Panc1 (cell line): ENCODE data around the gene NTMT1. TPM values are rescaled to one million over a fixed set of nuclear protein-coding genes. Genes with fewer than 3 reads are reported as not detected.

Source experiments
- ATAC-seq: fragments of 200-7000 bp; cut with Tn5 transposase; 2 replicates; pipeline ENCODE4 v1.9.1; 2020; ENCODE audit warnings: mild to moderate bottlenecking, moderate library complexity
- BruUV-seq: library from RNA; stranded (reverse); fragments of 400-500 nt; replicated peaks from 2 replicates; lab custom pipeline; 2021; lab: Mats Ljungman, UMichigan
- CTCF ChIA-PET: fragments of 300-600 bp; sonication (Branson Sonifier 250); formaldehyde crosslinking; loops from one replicate; lab custom pipeline; 2022; ENCODE audit warnings: antibody characterized with exemption; lab: Charles Lee
- POLR2A ChIA-PET: fragments of 300-600 bp; sonication (Branson Sonifier 250); formaldehyde crosslinking; loops from one replicate; lab custom pipeline; 2022; ENCODE audit warnings: antibody characterized with exemption; lab: Charles Lee
- DNase-seq: peaks from one replicate; pipeline ENCODE4 v3.0.0-alpha.2; 2010; ENCODE audit warnings: low read depth, low spot score
- H3K27ac ChIP-seq: 2 replicates; pipeline ENCODE4 v1.5.1; 2011; ENCODE audit warnings: mild to moderate bottlenecking, low read length, inconsistent platforms
- H3K27me3 ChIP-seq: fragments of 200-500 bp; sonication (Bioruptor generic); 2 replicates; pipeline ENCODE4 v1.6.0; 2014; ENCODE audit warnings: low read length, inconsistent platforms; ENCODE audit not compliant: control insufficient read depth, insufficient read depth
- H3K36me3 ChIP-seq: fragments of 200-500 bp; sonication (Bioruptor generic); 2 replicates; pipeline ENCODE4 v1.5.1; 2014; ENCODE audit warnings: inconsistent platforms, mild to moderate bottlenecking, low read length, moderate library complexity; ENCODE audit not compliant: control insufficient read depth, insufficient read depth
- H3K4me1 ChIP-seq: 2 replicates; pipeline ENCODE4 v1.5.1; 2011; ENCODE audit warnings: inconsistent platforms, mild to moderate bottlenecking, low read length, moderate library complexity; ENCODE audit not compliant: control insufficient read depth, insufficient read depth
- H3K4me3 ChIP-seq, 2 experiments: 2 replicates each; pipeline ENCODE4 v1.5.1; 2011 to 2012; ENCODE audit warnings: low read depth in 2 of 2, low read length in 2 of 2, mild to moderate bottlenecking in 2 of 2, inconsistent platforms in 1 of 2, moderate library complexity in 1 of 2
- H3K9me3 ChIP-seq: fragments of 200-500 bp; sonication (Bioruptor generic); 2 replicates; pipeline ENCODE4 v1.5.1; 2014; ENCODE audit warnings: low read depth, mild to moderate bottlenecking, inconsistent platforms, low read length, moderate library complexity; ENCODE audit not compliant: control insufficient read depth, insufficient read depth
- POLR2AphosphoS5 ChIP-seq: IDR thresholded peaks from 2 replicates; pipeline ENCODE4 v1.6.1; 2012; ENCODE audit warnings: mild to moderate bottlenecking, low read depth, low read length, moderate library complexity
- SIN3A ChIP-seq: IDR thresholded peaks from 2 replicates; pipeline ENCODE4 v1.6.1; 2012; ENCODE audit warnings: low read depth, mild to moderate bottlenecking, low read length, moderate library complexity, borderline replicate concordance; ENCODE audit not compliant: insufficient read depth
- TCF7L2 ChIP-seq: IDR thresholded peaks from 2 replicates; pipeline ENCODE4 v1.6.1; 2011; ENCODE audit warnings: mild to moderate bottlenecking, low read depth, low read length, inconsistent platforms
- in situ Hi-C: cut with HindIII; loops from 2 replicates; pipeline ENCODE4 v1.10.0; 2016; ENCODE audit warnings: low sequenced_read_pairs, low pct_unique_long_range_greater_than_20kb
- intact Hi-C: fragments of 100-400 bp; cut with micrococcal nuclease; formaldehyde crosslinking; loops from one replicate; pipeline ENCODE4 v1.10.0; 2022; ENCODE audit not compliant: unreplicated experiment
- total RNA-seq: library from RNA; stranded (reverse); gene quantifications from one replicate; pipeline ENCODE4 v1.2.1, GENCODE V29; 2021; ENCODE audit not compliant: unreplicated experiment
- TF ChIP-seq, protein P1 (sequence below): fragments of 450-650 bp; IDR thresholded peaks from 2 replicates; pipeline ENCODE4 v1.5.1; 2017; ENCODE audit warnings: mild to moderate bottlenecking
- TF ChIP-seq, protein P2 (sequence below), 2 experiments: IDR thresholded peaks; 2 replicates each; pipeline ENCODE4 v1.6.1; 2011 to 2012; ENCODE audit warnings: low read depth in 2 of 2, control low read depth in 1 of 2, low read length in 1 of 2, mild to moderate bottlenecking in 1 of 2, moderate library complexity in 1 of 2; ENCODE audit not compliant: insufficient read depth in 1 of 2

The NTMT1 gene
- total RNA-seq, 1 experiment from 2014 or later: 47.5 TPM

DNA sequence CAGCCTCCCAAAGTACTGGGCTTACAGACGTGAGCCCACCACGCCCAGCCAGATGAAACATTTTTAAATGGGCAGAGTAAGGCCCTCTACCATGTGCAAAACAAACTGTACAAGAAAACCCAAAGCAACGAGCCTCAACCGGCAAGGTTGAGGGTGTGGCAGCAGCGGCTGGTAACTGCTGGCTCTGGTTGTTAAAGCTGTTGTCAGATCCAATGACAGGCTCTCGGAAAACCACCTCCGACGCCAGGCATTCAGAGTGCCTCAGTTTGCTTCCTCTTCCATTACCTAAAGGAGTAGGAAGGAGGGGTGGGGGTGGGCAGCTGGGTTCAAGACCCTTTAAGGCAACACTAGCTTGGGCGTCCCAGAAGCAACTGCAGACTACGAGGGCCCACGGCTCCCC lies 18.4 kb downstream of the NTMT1 start:
- H3K9me3 ChIP-seq: no peaks in the 10 kb centered on the region
- intact Hi-C loops (loop anchor here (5.0 kb wide), 2 partner anchors 73 to 138 kb away; no protein-coding TSS in a partner anchor), in situ Hi-C loops (no loop called here)
- no peak for ATAC-seq
- H3K4me1 ChIP-seq: no peaks in the 10 kb centered on the region
- H3K27ac ChIP-seq: no peak overlapping the region
- POLR2A ChIA-PET: no interaction called here
- no TSS peak for BruUV-seq
- TF ChIP-seq, protein P1, sequence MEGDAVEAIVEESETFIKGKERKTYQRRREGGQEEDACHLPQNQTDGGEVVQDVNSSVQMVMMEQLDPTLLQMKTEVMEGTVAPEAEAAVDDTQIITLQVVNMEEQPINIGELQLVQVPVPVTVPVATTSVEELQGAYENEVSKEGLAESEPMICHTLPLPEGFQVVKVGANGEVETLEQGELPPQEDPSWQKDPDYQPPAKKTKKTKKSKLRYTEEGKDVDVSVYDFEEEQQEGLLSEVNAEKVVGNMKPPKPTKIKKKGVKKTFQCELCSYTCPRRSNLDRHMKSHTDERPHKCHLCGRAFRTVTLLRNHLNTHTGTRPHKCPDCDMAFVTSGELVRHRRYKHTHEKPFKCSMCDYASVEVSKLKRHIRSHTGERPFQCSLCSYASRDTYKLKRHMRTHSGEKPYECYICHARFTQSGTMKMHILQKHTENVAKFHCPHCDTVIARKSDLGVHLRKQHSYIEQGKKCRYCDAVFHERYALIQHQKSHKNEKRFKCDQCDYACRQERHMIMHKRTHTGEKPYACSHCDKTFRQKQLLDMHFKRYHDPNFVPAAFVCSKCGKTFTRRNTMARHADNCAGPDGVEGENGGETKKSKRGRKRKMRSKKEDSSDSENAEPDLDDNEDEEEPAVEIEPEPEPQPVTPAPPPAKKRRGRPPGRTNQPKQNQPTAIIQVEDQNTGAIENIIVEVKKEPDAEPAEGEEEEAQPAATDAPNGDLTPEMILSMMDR: no peak
- no peak for TF ChIP-seq TCF7L2
- TF ChIP-seq SIN3A: no peak
- TF ChIP-seq, protein P2, sequence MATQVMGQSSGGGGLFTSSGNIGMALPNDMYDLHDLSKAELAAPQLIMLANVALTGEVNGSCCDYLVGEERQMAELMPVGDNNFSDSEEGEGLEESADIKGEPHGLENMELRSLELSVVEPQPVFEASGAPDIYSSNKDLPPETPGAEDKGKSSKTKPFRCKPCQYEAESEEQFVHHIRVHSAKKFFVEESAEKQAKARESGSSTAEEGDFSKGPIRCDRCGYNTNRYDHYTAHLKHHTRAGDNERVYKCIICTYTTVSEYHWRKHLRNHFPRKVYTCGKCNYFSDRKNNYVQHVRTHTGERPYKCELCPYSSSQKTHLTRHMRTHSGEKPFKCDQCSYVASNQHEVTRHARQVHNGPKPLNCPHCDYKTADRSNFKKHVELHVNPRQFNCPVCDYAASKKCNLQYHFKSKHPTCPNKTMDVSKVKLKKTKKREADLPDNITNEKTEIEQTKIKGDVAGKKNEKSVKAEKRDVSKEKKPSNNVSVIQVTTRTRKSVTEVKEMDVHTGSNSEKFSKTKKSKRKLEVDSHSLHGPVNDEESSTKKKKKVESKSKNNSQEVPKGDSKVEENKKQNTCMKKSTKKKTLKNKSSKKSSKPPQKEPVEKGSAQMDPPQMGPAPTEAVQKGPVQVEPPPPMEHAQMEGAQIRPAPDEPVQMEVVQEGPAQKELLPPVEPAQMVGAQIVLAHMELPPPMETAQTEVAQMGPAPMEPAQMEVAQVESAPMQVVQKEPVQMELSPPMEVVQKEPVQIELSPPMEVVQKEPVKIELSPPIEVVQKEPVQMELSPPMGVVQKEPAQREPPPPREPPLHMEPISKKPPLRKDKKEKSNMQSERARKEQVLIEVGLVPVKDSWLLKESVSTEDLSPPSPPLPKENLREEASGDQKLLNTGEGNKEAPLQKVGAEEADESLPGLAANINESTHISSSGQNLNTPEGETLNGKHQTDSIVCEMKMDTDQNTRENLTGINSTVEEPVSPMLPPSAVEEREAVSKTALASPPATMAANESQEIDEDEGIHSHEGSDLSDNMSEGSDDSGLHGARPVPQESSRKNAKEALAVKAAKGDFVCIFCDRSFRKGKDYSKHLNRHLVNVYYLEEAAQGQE (IDR thresholded peaks at IDR 0.05; ENCODE audit: insufficient read depth in 1 of 2, low read depth in 2 of 2, low read length in 1 of 2): no peak
- no peak for TF ChIP-seq POLR2AphosphoS5
- no peaks in the 10 kb centered on the region for H3K27me3 ChIP-seq
- DNase-seq: no peak
- H3K36me3 ChIP-seq: no peaks in the 10 kb centered on the region; the same call in 1 of the 2 replicates
- H3K4me3 ChIP-seq: no peak overlapping the region
- CTCF ChIA-PET: interaction anchor here (0.7 kb wide), 1 partner anchor 13 kb away, joined by 3 read pairs; no protein-coding TSS in a partner anchor

DNA sequence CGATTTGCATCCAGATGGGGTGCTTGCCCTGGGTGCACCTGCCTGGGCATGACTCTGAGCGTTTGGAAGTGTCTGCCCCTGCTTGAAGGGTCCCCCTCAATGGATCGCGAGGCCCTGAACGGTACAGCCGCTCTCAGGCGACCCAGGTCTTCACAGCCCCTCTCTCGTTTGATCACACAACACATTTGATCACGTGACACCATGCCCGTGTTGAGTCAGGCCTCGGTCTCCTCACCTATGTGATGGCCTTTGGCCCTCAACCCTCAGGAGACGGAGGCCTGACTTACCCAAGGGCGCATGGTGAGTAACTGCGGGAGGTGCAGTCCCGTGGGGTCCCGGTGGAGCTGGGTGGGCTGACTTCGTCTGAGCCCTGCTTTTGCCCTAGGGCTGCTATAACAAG lies 18.9 kb downstream of the NTMT1 start:
- Histone ChIP-seq H3K4me1 (no peaks in the 10 kb centered on the region), H3K27ac (no peak overlapping the region), H3K27me3 (no peaks in the 10 kb centered on the region), H3K36me3 (no peaks in the 10 kb centered on the region; the same call in 1 of the 2 replicates), H3K4me3 (no peak overlapping the region), H3K9me3 (no peaks in the 10 kb centered on the region)
- no peak for DNase-seq
- no peak for TF ChIP-seq TCF7L2
- TF ChIP-seq POLR2AphosphoS5: no peak
- no peak for TF ChIP-seq SIN3A
- TF ChIP-seq, protein P2 (IDR thresholded peaks at IDR 0.05; ENCODE audit: insufficient read depth in 1 of 2, low read depth in 2 of 2, low read length in 1 of 2): no peak
- TF ChIP-seq, protein P1: no peak
- CTCF ChIA-PET: no interaction called here
- POLR2A ChIA-PET: no interaction called here
- intact Hi-C loops (loop anchor here (5.0 kb wide), 2 partner anchors 72 to 137 kb away; no protein-coding TSS in a partner anchor), in situ Hi-C loops (no loop called here)
- no TSS peak for BruUV-seq
- no peak for ATAC-seq
